Stimulated activated CD4-positive, alpha-beta T cell treated with anti-CD3 and anti-CD28 coated beads, Interleukin-2, amount 100 ng/mL, for 4 hours (primary cell): ENCODE results near the gene EXOC6B.

ENCODE experiments used
- DNase-seq: peaks from one replicate; pipeline ENCODE4 v3.0.0-alpha.2; 2020; ENCODE audit warnings: low read depth

Gene EXOC6B

DNA sequence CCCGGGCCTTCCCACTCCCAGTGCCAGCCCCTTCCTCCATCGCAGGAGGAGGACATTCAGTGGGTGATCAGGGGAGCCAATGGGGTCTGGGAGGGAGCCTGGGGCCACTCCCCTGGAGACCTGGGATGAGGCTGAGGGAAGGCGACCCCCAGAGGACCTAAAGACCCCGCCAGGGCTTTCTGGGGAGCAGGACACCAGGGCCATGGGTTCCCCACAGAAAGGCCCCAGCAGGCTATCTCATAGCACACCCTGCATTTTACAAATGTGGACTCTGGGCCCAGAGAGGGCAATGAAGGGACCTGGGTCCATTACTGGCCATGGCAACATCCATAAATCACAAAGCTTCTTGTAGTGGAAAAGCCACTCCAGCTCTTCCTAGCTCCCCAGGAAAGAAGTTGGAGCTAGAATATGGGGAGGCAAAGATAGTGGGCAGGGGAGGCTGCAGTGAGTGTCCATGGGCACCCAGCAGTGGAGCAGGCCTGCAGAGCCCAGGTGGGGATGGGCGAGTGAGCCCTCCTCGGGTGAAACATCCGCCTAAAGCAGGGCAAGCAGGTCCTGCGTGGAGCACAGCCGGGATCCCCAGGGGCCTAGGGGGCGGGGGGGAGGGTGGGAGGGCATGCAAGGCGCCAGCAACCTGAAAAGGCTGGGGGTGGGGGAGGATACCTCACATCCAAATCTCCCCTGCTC lies 692.0 kb downstream of the EXOC6B start:
- DNase-seq: no peak

- no peak for DNase-seq
Measured at GRCh38 chr2:72132981-72133720, 692.7 kb downstream of the EXOC6B start.

GRCh38 chr2:72131916-72132841 lies 693.7 kb downstream of the EXOC6B start:
- DNase-seq: no peak

GRCh38 chr2:72131371-72131891 lies 694.4 kb downstream of the EXOC6B start:
- no peak for DNase-seq

DNA sequence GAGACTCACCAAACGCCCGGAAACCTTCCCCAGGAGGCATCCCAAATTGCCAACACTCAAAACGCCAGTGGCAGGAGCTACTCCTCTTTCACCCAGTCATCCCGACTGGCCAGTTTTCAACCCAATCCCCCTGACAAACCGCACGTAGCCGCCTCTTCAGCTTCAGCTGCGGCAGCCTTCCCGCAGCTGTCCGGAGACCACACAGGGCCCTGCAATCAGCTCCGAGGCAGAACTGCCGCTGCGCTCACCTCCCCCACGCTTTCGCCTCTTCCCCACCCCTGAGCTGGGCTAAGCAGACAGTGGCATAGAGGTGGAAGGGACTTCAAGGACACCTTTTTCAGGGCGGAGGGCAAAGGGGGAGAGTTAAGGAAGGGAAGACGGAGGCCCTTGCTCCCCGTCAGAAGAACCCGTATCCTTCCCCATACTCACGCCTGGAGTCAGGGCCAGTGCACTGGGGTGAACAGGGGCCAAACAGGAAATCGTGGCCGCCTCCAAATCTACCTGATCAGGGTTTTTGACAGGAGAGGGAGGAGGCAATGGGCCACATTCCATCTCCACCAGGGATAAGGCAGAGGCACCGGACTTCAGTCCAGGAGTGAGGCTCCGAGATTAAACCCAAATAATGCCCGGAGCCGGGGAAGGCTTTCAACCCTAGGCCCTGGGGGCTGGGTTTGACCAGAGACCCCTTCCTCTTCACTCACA lies 695.0 kb downstream of the EXOC6B start:
- no peak for DNase-seq

DNA sequence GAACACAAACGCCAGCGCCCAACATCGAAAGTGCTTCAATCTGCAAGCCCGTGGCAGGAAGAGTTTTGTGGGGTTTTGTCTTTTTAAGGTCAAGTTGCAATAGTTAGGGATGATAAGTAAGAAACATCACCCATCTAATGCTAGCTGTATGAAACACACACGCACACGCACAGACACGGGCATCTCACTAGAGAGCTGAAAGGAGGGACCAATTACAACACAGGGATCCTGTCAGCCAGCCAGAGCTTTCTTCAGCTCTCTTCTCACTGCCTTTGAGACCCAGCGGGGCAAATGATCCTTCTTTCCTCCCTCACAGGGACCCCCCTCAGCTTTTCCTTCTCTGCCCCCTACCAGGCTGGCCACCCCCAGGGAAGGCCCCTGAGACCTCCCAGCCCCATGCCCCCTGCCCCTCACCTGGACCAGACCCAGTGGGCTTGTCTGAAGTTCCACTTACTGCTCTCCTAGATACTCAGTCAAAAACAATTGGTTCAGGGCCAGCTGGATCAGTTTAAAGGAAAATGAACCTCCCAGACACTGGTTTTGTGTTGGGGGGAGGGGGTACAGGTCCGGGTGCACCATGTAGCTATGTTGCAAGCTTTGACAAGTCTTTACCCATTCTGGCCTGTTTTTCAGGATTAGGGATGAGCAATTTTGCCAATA lies 696.0 kb downstream of the EXOC6B start:
- DNase-seq: no peak

DNA sequence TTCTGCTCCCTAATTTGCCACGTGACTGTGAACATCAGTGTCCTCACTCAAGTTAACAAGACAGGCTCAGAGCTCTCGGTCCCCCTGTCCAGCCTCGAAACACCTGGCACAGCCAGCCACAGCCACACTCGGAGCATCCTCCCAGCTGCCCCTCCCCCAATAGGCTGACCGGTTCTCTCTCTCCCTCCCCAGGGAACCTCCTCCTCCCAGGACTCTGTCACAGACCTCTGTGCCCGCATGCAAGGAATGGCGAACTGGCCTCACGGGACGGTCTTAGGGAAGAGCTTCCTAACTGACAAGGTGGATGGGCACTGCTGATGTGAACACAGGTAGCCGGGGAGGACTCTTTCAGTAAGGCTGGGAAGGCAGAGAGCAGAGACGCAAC lies 697.0 kb downstream of the EXOC6B start:
- no peak for DNase-seq

DNA sequence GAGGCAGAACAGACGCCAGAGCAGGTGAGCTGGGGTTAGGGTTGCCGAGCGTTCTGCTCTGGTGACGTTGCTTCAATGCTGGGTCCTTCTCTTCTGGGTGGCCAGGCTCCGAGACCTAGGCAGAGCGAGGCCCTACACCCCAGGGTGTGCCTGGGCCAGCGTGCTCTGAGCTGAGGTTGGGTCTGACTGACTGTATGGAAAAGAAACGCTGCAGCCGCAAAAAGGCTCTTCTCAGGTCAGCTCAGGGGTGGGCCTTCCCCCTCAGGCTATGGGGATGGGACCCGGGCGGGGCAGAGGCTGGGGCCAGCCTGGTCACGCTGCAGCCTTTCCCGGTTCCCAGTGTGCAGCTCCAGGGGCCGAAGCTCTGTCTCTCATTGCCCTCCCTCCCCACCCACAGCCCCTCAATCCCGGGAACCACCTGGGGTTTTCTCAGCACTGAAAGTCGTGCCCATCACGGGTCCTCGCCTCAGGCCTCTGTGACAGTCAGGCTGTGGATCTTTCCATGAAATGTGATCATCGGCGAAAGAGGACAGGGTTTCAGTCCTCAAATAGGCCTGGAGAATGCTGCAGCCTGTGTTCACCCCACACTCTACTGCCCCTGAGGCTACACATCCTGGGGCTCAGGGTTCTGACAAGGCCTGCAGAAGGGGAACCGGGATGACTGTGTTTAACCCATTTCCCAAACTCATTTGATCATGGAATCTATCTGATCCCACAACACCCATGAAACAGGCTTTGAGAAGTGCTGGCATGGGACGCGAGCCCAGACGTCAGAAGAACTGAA lies 697.6 kb downstream of the EXOC6B start:
- DNase-seq: no peak

DNA sequence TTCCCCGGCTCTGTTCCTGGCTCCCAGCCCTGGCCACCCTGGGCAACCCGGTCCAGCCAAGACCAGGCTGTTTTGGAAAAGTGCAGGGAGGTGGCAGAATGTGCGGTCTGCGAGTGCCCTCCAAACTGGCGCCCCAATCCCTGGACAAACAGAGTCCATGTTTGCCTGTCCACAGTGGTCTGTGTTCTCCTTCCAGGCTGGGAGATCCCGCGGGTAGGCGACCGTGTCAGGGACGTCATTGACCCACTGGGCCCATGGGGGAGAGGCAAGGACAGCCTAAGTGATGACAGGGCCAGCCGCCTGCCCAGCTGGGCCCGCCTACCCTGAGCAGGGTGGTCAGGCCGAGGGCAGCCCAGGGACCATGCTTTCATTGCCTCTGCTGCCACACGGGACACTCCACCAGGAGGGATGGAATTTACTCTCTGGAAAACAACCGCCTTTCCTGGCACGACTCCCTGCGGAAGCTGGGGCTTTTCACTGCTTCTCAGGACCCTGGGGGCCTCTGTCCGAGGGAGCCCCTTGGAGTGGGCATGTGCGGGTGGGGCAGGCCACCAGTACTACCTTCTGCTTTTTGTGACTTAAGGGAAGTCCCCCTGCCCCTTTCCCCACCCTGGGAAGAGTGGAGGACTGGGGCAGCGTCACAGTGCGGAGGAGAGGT lies 698.3 kb downstream of the EXOC6B start:
- no peak for DNase-seq

DNA sequence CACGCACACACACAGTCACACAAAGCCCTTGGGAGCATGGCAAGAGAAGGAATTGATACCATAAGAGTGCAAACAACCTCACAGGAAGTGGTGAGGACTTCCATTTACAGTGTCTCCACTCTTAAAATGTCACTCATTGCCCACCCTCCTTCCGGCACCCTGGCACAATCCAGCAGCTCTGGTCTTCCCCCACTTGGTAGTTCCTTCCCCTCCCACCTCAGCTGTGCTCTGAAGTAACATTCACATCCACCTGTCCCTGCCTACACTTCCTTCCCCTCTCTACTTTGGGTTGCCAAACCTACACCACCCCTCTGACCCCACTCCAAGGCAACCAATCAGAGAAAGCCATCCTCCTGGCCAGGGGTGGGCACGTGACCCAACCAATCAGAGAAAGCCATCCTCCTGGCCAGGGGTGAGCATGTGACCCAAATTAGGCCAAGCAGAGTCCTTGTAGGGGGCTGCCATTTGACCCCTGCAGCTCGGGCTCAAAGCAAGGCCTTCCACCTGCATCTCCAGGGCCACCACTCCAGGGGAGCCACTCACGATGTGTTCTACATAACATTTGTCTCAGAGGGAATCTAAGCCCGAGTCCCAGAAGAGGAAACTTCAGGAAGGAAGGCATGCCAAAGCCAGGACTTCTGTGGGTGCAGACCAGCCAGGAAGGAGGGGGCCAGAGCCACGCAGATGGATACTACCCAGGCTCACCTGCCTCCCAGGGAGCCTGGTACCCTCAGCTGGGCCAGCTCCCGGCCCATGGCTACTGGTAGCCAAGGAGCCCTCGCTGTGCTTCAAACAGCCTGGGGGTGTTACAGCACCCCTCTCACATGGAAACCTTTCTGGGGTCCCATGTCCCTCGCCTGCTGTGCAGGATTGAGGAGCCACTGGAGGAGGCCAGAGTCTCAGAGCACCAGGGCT lies 699.4 kb downstream of the EXOC6B start:
- no peak for DNase-seq
